ENCODE measurements around the gene SBF2.

The SBF2 gene

GRCh38 chr11:10204021-10204420 is 90.0 kb downstream of the SBF2 start:
- H3K4me3 ChIP-seq (ENCODE audit: low read length), result no peak overlapping the region
- DNase-seq (ENCODE audit: low read depth), result no peak
- TF ChIP-seq, protein P1, sequence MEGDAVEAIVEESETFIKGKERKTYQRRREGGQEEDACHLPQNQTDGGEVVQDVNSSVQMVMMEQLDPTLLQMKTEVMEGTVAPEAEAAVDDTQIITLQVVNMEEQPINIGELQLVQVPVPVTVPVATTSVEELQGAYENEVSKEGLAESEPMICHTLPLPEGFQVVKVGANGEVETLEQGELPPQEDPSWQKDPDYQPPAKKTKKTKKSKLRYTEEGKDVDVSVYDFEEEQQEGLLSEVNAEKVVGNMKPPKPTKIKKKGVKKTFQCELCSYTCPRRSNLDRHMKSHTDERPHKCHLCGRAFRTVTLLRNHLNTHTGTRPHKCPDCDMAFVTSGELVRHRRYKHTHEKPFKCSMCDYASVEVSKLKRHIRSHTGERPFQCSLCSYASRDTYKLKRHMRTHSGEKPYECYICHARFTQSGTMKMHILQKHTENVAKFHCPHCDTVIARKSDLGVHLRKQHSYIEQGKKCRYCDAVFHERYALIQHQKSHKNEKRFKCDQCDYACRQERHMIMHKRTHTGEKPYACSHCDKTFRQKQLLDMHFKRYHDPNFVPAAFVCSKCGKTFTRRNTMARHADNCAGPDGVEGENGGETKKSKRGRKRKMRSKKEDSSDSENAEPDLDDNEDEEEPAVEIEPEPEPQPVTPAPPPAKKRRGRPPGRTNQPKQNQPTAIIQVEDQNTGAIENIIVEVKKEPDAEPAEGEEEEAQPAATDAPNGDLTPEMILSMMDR (conservative IDR thresholded peaks at IDR 0.05; ENCODE audit: low read depth, low read length), result no peak

DNA sequence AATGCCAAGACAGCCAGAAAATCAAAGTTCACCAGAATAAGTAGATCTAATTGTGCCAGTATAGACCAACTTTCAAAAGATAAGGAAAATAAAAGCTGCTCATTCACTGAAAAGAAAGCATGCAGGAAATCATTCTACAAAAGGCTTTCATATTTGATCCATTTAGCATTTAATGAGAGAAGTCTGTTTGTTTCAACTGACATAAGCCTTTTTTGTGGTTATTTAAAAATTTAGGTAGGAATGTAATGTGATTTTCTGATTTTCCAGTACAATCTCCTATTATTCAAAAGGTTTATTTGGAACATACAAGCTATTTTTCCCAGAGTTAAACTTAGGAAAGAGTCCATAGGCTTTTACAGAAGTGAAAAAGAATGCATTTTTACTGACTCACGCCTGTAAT is 92.7 kb downstream of the SBF2 start:
- DNase-seq (ENCODE audit: low read depth), result peak; percentile 18

GRCh38 chr11:10197091-10197490 is 96.9 kb downstream of the SBF2 start:
- no peak overlapping the region for H3K4me3 ChIP-seq (ENCODE audit: low read length)
- DNase-seq (ENCODE audit: low read depth), result no peak
- TF ChIP-seq, protein P1 (conservative IDR thresholded peaks at IDR 0.05; ENCODE audit: low read depth, low read length), result no peak

More for the DNA sequence above, 92.7 kb downstream of the SBF2 start:
- TF ChIP-seq, protein P1 (conservative IDR thresholded peaks at IDR 0.05; ENCODE audit: low read depth, low read length), result no peak
- no peak overlapping the region for H3K4me3 ChIP-seq (ENCODE audit: low read length)

- H3K4me3 ChIP-seq (ENCODE audit: low read length), result no peak overlapping the region
- no peak for DNase-seq (ENCODE audit: low read depth)
- TF ChIP-seq, protein P1 (conservative IDR thresholded peaks at IDR 0.05; ENCODE audit: low read depth, low read length), result no peak
Measured at GRCh38 chr11:10192036-10192435, 102.0 kb downstream of the SBF2 start.

- TF ChIP-seq, protein P1 (conservative IDR thresholded peaks at IDR 0.05; ENCODE audit: low read depth, low read length), result peak; percentile 42
- DNase-seq (ENCODE audit: low read depth), result peak; percentile 18
Measured at GRCh38 chr11:10181811-10182210, 112.2 kb downstream of the SBF2 start.

DNA sequence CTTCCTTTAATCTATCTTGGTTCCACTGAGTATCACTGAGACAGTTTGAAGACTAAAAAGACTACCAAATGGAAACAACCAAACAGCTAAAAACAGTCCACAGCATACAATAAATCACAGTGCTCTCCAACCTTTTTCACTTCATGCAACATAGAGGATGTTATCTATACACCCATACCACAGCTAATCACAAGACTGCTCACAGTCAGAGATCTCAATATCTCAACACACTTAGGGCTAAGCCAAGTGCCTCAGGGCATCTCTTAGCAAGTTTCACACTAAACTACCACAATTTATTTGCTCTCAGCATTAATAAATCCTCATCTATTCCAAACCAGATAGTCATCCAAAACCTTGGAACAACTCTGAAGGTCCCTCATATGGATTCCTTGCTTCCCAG is 129.4 kb downstream of the SBF2 start:
- DNase-seq (ENCODE audit: low read depth), result no peak
- no peak overlapping the region for H3K4me3 ChIP-seq (ENCODE audit: low read length)
- TF ChIP-seq, protein P1 (conservative IDR thresholded peaks at IDR 0.05; ENCODE audit: low read depth, low read length), result no peak

More at GRCh38 chr11:10181811-10182210, 112.2 kb downstream of the SBF2 start:
- H3K4me3 ChIP-seq (ENCODE audit: low read length), result no peak overlapping the region

- TF ChIP-seq, protein P1 (conservative IDR thresholded peaks at IDR 0.05; ENCODE audit: low read depth, low read length), result no peak
- no peak overlapping the region for H3K4me3 ChIP-seq (ENCODE audit: low read length)
- no peak for DNase-seq (ENCODE audit: low read depth)
Measured at GRCh38 chr11:10162222-10162621, 131.8 kb downstream of the SBF2 start.
